Measurements from ENCODE around the gene GALNT6. TPM values are rescaled to one million over a fixed set of nuclear protein-coding genes. Genes with fewer than 3 reads are reported as not detected.

GALNT6 gene
- 98.1 and 191 TPM in 2 replicates for total RNA-seq

GRCh38 chr12:51391283-51392123 is at the start of gene GALNT6:
Gene GALNT6 (minus strand): TSS chr12:51391406. CDS start chr12:51379781, 11,625 bp downstream.

DNA sequence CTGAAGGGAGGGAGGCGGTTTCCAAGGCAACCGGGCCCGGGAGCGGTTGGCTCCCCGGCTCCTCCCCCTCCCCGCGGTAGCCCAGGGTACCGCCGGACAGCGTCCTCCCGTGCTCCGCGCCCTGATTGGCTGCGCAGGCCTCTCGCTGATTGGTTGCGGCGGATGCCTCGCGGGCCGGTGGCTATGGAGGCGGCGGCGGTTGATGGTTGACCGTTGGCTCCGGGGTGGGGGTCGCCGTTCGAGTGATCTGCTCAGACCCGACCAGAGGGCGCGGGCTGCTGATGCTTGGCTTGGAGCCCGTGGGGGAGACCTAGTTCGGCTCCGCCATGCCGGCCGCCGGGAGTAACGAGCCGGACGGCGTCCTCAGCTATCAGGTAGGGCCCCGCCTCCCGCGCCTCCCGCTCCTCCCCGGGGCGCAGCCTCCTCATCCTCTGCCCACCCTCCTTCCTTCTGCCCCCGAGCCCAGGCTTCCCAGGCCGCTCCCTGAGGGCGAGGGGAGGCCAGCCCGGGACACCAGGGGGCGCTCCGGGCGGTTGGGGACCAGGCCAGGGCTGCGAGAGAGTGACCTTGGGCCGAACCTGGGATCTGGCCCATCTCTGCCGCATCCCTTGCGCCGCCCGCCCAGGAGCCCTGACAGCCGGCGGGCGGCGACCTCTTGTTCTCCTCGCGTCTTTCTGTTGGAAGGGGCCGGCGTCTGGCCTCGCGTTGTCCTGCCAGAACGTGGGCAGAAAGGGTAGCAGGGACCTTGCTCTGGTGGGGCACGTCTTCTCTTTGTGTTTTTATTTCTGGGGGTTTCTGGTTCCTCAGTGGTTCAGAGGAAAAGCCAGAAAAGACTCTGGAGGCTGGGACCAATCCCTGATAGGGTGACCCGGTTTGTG is 33.7 kb upstream of the GALNT6 start, which contains the start of gene SLC4A8:
Gene SLC4A8, plus strand, starts transcription at position 170 of the 878 bp plus-strand sequence. Its CDS starts 157 bp downstream, at position 327.

DNA sequence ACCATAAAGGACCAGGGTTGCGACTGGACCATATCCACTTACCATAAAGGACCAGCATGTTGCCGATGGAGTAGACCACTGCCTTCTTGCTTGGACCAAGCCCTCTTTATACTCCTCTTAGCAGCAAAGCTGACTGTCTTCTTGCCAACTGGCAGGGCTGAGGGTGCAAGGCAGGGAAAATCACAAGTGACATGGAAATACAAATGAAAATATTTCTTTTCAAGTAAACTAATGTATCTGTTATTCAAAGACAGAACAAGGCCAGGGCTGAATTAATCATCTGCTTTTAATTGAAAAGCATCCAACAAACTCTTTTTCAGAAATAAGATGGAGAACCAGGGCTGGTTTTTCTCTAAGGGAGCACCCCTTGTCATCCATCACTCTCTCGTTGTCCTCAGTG is 44.6 kb downstream of the GALNT6 start, which contains the start of gene CELA1:
Gene CELA1, minus strand, starts transcription at position 99 of the 400 bp plus-strand sequence. Its CDS starts 41 bp downstream, at position 58.

DNA sequence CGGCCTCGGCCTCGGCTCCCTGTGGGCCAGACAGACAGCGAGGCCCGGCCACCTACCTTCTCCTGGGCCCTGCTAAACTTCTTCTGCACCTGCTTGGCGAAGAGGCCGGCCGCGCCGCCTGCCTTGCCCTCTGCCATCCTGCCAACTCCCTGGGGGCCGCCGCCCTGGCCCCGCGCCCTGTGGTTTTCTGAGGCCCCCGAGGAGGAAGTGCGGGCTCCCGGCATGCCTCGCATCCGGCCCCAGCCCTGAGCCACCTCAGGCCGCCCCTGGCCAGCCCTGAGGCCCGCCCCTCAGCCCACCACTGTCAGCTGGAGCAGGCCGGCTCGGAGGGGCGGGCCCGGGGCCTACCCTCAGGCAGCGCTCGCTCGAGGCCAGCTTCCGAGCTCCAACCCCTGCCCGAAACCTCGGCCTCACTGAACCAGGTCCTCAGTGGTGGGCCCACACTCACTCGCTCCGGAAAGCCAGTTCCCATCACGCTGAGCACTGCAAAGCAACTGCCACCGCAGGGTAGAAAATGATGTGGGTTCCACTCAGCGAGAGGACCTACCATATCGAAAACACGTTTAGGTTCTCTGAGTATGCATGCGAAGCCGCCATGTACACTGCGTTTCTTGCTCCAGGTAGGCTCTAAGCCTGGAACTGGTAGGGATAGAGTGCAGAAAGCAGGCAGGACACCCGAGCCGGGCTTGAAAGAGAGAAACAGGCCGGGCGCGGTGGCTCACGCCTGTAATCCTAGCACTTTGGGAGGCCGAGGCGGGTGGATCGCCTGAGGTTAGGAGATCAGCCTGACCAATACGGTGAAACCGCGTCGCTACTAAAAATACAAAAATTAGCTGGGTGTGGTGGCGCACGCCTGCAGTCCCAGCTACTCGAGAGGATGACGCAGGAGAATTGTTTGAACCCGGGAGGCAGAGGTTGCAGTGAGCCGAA is 67.0 kb downstream of the GALNT6 start, which contains the start of gene BIN2:
Gene BIN2, minus strand, starts transcription at position 209 of the 930 bp plus-strand sequence. Its CDS starts 72 bp downstream, at position 137.

Other genes starting within 250 kb of the GALNT6 start
- 9.9 and 16.1 TPM in 2 replicates for gene TFCP2, start 218.3 kb downstream of the GALNT6 start, total RNA-seq
- gene POU6F1, start 173.3 kb downstream of the GALNT6 start, total RNA-seq: 3.5 and 6.3 TPM in 2 replicates
- gene DAZAP2, start 152.6 kb downstream of the GALNT6 start, total RNA-seq: 98.9 and 122 TPM in 2 replicates
- gene SMAGP, start 121.0 kb downstream of the GALNT6 start, total RNA-seq: 8.9 and 16.6 TPM in 2 replicates
- not detected in 2 replicates for gene BIN2, start 67.2 kb downstream of the GALNT6 start, total RNA-seq
- gene CELA1, start 44.7 kb downstream of the GALNT6 start, total RNA-seq: not detected in 2 replicates
- 4.5 and 10.3 TPM in 2 replicates for gene SLC4A8, start 33.4 kb upstream of the GALNT6 start, total RNA-seq
- gene SCN8A, start 199.8 kb upstream of the GALNT6 start, total RNA-seq: 23.3 and 28.7 TPM in 2 replicates

All from smooth muscle cell of trachea (primary cell).